ENCODE data around the gene ENTPD8.
A peak's percentile ranks its signal among the peaks of the same experiment; 100 is the strongest.

ENTPD8 gene

DNA sequence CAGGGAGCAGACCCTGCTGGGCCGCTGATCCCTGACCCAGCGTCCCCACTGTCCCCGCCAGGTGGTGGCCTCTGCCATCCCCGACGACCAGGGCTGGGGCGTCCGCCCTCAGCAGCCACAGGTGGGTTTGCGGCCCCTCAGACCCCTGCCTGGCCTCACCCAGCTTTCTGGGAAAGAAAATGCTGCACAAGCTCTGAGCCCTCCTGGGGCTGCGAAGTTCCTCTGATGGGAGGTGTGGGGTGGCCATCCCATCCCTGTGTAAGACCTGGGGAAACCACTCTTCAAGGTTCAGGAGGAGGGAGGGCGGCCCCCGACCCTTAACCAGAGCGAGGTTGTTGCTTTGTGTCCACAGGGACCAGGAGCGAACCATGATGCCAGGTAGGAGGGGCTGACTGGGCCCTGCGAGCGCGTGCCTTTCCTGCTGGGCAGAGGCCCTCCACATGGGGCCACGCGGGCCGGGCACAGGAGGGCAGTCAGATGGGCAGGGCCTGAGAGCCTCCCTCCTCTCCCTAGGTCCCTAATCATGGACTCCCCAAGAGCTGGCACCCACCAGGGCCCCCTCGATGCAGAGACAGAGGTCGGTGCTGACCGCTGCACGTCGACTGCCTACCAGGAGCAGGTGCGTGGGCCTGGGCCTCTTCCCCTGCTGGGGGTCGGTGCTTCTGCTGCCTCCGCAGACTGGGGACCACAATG is 10.3 kb downstream of the ENTPD8 start:
- no peak for DNase-seq (ENCODE audit: low read depth)
- H3K4me3 ChIP-seq (ENCODE audit: low read depth, low read length), result no peak overlapping the region
- TF ChIP-seq, protein P1, sequence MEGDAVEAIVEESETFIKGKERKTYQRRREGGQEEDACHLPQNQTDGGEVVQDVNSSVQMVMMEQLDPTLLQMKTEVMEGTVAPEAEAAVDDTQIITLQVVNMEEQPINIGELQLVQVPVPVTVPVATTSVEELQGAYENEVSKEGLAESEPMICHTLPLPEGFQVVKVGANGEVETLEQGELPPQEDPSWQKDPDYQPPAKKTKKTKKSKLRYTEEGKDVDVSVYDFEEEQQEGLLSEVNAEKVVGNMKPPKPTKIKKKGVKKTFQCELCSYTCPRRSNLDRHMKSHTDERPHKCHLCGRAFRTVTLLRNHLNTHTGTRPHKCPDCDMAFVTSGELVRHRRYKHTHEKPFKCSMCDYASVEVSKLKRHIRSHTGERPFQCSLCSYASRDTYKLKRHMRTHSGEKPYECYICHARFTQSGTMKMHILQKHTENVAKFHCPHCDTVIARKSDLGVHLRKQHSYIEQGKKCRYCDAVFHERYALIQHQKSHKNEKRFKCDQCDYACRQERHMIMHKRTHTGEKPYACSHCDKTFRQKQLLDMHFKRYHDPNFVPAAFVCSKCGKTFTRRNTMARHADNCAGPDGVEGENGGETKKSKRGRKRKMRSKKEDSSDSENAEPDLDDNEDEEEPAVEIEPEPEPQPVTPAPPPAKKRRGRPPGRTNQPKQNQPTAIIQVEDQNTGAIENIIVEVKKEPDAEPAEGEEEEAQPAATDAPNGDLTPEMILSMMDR (IDR thresholded peaks at IDR 0.05; ENCODE audit: low read depth, low read length, missing control alignments), result no peak

DNA sequence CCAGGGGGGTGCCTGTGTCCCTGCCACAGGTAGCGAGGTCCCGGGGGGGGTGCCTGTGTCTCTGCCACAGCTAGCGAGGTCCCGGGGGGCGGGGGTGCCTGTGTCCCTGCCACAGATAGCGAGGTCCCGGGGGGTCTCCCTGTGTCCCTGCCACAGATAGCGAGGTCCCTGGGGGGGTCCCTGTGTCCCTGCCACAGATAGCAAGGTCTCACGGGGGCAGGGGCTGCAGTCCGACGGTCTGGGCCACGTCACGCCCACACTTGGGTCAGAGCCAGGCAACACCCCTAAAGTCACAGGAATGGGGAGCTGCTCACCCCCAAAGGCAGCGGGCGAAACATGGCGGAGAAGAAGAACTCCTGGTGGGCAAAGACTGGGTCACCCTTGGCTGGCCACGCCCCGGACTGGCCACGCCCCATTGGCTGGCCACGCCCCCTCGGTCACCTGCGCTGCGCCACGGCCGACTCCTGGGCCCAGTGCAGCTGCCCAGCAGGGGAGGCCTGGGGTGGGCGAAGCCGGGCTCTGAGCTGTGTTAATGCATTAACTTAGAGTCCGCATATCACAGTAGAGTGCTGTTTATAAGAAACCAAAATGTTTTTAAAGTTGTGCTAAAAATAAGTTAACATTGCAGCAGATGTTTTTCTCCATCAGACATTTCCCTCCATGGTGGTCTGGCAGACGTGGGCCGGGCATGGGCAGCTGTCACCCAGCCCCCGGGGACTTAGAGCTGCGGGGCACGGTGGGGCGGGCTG is 11.0 kb downstream of the ENTPD8 start:
- H3K4me3 ChIP-seq (ENCODE audit: low read depth, low read length), result peak overlapping the region; percentile 50
- TF ChIP-seq, protein P1 (IDR thresholded peaks at IDR 0.05; ENCODE audit: low read depth, low read length, missing control alignments), result no peak
- no peak for DNase-seq (ENCODE audit: low read depth)

DNA sequence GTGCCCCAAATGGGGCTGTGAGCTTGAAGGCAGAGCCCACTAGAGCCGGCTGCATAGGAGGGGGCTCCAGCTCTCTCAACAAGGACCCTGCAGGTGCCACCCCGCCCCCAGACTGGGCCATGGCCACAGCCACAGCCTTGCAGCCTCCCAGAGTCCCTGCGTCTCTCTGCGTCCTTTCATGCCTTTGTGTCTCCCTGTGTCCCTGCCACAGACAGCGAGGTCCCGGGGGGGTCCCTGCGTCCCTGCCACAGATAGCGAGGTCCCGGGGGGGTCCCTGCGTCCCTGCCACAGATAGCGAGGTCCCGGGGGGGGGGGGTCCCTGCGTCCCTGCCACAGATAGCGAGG is 11.6 kb downstream of the ENTPD8 start:
- no peak overlapping the region for H3K4me3 ChIP-seq (ENCODE audit: low read depth, low read length)
- TF ChIP-seq, protein P1 (IDR thresholded peaks at IDR 0.05; ENCODE audit: low read depth, low read length, missing control alignments), result no peak
- DNase-seq (ENCODE audit: low read depth), result no peak

DNA sequence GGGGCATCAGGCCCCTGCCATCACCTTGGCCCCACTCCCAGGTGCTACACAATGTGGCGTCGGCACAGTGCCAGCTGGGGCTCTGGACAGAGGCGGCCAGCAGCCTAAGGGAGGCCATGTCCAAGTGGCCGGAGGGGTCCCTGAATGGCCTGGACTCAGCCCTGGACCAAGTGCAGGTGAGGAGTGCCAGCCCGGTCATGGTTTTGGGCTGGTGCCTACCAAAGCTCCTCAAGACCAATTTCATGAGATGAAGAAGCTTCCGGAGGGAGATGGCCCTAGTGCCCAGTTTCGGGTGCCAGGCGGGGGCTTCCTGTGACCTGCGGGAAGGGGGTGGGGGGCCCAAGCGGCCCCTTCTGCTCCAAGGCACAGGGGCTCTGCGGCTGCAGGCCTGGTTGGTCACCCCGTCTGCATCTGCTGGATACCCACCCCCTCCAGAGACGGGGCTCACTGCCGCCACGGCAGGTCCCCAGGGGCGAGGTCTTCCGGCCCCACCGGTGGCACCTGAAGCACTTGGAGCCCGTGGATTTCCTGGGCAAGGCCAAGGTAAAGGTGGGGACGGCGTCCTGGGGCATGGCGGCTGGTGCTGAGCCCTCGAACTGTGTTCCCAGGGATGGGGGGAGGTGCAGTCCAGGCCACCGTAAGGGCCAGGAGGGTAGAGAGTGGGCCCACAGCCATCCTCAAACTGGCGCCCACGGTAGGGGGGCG is 12.2 kb downstream of the ENTPD8 start:
- H3K4me3 ChIP-seq (ENCODE audit: low read depth, low read length), result no peak overlapping the region
- TF ChIP-seq, protein P1 (IDR thresholded peaks at IDR 0.05; ENCODE audit: low read depth, low read length, missing control alignments), result no peak
- no peak for DNase-seq (ENCODE audit: low read depth)

DNA sequence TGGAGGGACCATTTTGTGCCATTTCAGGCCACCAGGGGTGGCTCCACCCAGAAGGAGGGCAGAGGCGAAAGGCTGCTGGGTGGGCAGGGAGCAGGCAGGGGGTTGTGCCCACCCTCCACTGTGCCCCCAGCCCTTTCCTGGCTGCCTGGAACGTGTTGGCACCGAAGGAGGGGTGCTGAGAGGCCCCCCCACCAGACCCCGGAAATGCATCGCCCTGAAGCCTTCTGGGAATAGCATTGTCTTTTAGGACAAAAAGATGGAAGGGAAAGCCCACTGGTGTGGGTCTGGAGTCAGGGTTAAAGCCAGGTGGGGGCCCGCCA is 12.9 kb downstream of the ENTPD8 start:
- TF ChIP-seq, protein P1 (IDR thresholded peaks at IDR 0.05; ENCODE audit: low read depth, low read length, missing control alignments), result no peak
- no peak for DNase-seq (ENCODE audit: low read depth)
- no peak overlapping the region for H3K4me3 ChIP-seq (ENCODE audit: low read depth, low read length)

DNA sequence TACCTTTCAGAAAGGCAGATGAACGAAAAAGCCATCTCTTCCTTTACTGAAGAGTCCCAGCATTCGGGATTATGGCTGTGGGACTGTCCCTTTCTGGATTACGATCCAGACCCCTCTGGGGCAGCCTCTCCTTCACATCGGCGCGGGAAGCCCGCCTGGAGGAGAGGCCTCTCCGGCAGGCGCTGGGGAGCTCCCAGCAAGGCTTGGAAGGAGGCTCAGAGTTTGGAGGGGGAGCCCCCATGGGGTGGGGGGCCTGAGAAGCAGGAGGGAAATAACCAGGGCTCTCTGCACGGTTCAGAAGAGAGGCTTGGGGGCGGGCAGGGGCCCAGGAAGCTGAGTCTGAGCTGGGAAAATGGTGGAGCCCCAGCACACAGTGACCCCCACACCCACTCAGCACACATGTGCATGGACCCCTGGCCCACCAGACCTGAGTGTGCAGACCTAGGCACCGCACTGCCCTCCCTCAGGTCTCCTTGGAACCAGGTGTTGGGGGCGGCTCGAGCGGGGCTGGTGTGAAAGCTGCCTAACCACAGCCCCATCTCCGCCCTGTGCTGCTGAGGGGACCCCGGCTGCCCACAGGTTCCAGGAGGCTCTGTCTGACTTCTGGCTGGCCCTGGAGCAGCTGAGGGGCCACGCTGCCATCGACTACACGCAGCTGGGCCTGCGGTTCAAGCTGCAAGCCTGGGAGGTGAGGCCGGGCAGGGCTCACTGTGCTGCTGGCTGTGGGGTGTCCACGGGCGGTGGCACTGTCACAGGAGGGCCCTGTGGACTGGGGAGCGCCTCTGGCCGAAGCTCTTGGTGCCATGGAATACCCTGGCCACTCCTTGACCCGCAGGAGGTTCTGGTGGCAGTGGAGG is 13.5 kb downstream of the ENTPD8 start:
- TF ChIP-seq, protein P1 (IDR thresholded peaks at IDR 0.05; ENCODE audit: low read depth, low read length, missing control alignments), result no peak
- no peak overlapping the region for H3K4me3 ChIP-seq (ENCODE audit: low read depth, low read length)
- no peak for DNase-seq (ENCODE audit: low read depth)

All from GM12864 (cell line).